ENCODE results near the gene ZFYVE19.

The ZFYVE19 gene

GRCh38 chr15:40775740-40776536 lies 31.0 kb upstream of the ZFYVE19 start:
- DNase-seq, result no peak

GRCh38 chr15:40776537-40777141 lies 30.2 kb upstream of the ZFYVE19 start:
- no peak for DNase-seq

DNA sequence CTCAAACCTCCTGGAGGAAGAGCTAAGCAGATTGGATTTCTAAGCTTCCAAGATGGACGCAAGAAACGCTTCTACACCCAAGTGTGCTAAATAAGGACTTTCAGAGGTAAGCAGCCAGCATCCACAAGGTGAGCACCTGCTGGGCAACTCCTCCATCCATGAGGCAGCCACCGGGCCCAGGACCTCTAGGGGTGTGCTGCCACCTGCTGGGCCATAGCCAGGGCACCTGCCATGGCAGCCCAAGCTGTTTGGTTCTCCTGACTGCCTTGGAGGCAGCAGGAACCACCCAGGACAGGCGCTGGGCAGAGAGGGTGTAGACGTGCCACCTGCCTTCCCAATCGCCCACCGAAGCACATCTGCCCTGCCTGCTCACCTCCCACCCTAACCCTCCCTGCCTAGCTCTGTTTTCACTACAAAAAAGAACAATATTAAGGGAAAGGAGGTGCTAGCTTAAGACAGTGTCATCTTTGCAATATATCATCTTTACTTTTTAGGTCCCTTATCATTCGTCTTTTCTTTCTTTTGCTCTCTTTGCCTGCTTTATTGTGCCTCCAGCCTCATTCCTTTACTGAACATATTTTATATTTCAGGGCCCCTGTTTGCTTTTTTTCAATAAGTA lies 24.2 kb upstream of the ZFYVE19 start:
- DNase-seq, result no peak

DNA sequence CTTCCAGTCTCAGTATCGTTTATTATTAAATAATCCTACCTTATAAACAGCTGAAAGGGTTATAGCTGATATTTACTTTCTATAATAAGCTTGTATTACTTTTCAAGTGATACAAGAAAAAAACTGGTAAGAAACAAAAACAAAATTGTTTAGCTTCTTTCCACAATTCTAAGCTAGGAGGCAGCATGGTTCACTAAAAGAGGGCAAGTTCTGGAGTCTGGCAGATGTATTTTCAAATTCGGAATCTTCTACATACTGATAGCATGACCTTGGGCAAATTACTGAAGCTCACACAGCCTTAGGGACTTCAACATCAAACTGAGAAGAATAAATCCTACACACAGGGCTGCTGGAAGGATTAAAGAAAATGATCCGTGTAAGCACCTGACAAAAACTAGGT lies 21.7 kb upstream of the ZFYVE19 start:
- DNase-seq, result no peak

GRCh38 chr15:40785814-40786213 lies 21.1 kb upstream of the ZFYVE19 start:
- no peak for DNase-seq

- DNase-seq, result peak; percentile 31
Measured at GRCh38 chr15:40787344-40787841, 19.5 kb upstream of the ZFYVE19 start.

DNA sequence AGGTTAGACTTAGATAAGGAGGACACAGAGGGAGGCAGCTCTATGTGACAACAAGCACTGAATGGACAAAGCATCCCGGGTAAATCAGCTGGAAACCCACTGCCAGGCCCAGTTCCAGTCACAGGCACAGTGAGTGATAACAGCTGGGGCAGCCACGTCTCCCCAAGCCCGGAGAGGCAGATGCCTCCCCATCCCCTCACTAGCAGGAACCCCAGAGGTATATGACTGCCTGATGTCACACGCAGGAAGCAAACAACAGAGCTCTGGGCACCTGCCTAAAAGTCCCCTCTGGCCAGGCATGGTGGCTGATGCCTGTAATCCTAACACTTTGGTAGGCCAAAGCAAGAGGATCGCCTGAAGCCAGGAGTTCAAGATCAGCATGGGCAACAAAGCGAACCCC lies 18.9 kb upstream of the ZFYVE19 start:
- DNase-seq, result no peak

DNA sequence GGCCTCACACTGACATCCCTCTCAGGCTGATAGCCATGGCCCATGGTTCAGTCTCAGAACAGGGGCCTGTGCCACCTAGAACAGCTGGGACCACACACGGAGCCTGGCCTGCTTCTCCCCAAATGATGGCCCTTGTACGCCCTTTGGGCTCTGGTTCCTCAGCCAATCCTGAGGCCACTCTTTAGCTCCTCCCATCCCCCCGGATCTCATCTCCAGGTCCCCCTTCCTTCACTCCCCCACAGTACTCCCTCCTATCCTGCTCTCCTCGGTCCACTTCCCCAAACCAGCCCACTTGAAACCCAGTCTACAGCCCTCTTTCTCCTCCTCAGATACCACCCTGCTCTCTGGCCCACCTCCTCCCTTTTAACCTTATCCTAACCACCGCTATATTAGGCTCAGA lies 17.8 kb upstream of the ZFYVE19 start:
- no peak for DNase-seq

GRCh38 chr15:40789999-40790398 lies 16.9 kb upstream of the ZFYVE19 start:
- DNase-seq, result no peak

DNA sequence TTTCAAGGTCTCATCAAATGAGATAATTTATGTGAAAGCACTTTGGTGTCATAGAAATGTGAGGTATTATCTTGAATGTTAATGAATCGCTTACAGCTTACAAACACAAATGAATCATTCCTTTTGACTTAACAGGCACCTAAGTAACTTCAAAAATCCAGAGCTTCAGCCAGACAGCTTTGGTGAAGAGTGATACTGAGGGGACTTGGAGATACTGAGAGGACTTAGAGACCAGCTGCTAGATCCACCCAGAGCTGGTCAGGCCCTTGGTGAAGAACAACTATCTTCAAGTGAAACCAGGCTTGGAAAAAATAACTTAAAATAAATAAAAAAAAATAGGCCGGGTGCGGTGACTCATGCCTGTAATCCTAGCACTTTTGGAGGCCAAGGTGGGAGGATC lies 16.2 kb upstream of the ZFYVE19 start:
- no peak for DNase-seq

DNA sequence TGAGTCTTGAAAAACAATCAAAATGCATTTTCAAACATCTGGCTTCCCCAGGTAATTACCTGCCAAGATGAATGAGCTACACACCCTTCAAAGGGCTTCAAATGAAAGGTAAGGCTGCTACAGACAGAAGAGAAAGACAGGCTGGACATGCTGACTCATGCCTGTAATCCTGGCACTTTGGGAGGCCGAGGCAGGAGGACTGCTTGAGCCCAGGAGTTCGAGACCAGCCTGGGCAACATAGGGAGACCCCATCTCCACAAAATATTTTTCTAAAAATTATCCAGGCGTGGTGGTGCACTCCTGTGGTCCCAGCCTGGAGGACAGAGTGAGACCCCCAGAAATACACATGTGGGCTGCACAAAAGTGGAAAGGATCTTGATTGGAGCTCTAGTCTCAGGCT lies 14.5 kb upstream of the ZFYVE19 start:
- no peak for DNase-seq

GRCh38 chr15:40793216-40793989 lies 13.5 kb upstream of the ZFYVE19 start:
- DNase-seq, result no peak

DNA sequence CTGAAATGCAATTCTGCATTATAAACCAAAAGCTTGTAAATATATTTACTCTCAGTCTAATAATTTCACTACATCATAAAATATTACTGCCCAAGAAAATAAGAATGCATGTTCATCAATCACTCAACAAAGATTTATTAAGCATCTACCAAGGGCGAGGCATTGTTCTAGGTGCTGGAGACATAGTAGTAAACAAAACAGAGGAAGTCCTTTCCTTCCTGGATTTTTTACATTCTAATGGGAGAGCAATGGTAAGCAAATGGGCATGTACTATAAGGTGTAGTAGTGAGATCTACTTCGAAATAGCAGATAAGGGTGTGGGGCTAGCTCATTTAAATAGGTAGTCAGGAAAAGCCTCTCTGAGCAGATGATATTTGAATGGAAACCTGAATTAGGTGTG lies 10.8 kb upstream of the ZFYVE19 start:
- no peak for DNase-seq

- no peak for DNase-seq
Measured at GRCh38 chr15:40796512-40796911, 10.4 kb upstream of the ZFYVE19 start.

- DNase-seq, result no peak
Measured at GRCh38 chr15:40799523-40799922, 7.4 kb upstream of the ZFYVE19 start.

- DNase-seq, result no peak
Measured at GRCh38 chr15:40803076-40803475, 3.8 kb upstream of the ZFYVE19 start.

DNA sequence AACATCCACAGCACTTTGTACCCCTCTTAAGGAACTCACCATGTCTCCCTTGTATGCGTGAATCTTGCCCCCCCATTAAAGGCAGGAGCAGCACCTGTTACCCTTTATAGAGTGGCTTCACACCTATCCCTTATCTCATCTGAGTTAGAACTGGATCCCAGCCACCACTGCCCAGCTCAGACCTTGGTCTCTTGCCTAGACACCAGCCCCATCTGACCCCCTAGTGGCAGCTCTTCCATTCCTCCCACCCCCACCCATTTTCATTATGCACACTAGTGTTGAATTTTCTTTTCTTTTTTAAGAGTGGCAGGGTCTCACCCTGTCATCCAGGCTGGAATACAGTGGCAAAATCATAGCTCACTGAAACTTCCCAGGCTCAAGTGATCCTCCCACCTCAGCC lies 3.2 kb upstream of the ZFYVE19 start:
- no peak for DNase-seq

- DNase-seq, result no peak
Measured at GRCh38 chr15:40806672-40807027, 239 bp upstream of the ZFYVE19 start.

DNA sequence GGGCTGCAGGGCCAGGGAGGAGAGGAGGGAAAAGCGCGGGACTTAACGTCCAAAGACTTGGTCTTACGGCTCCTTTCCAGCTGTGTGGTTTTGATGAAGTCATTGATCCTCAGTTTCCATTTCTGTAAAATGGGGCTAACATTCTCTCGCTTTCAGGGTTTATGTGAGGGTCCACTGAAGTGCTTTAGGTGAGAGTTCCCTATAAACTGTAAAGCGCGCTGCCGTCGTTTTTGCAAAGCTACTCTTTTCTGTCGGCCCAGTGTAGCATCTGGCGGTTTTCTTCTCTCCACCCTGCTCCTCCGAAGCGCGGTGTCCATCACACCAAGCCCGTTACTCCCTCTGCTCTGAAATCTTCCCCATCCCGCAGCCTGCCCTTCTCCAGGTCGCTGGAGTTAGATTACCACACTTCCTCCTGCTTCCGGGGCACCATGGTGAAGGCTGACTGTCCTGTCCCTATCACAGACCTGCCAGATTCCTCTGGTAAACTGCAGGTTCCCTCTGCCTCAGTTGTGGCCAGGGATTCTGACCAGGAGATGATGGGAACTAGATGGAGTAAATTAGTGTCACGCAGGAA lies 1.1 kb downstream of the ZFYVE19 start:
- no peak for DNase-seq

- DNase-seq, result no peak
Measured at GRCh38 chr15:40808861-40809450, 2.1 kb downstream of the ZFYVE19 start.

DNA sequence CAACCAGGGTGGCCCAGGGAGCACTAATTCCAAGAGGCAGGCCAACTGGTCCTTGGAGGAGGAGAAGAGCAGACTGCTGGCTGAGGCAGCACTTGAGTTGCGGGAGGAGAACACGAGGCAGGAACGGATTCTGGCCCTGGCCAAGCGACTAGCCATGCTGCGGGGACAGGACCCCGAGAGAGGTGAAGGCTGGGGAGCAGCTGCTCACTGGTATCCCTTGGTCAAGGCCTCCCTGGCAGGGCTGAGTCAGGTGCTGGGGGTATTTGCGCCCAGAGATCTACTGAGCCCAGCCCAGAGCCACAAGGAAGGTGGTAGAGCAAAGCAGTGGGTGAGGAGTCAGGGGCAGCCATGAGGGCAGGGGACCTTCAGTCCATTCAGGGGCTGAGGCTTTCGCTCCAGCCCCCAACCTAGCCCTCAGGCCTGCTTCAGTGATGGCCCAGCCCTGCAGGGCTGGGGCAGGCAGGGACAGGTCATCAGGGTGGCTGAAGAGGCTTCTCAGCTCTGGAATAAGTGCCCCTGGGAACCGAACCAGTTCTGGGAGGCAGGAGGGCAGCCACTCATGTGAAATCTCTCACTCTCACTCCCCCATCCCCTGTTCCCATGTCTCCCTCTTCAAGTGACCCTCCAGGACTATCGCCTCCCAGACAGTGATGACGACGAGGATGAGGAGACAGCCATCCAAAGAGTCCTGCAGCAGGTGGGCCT lies 6.0 kb downstream of the ZFYVE19 start:
- DNase-seq, result no peak

Data from GF-D8 (cell line).